DOHH2 (cell line): Measurements from ENCODE around the gene PCSK7.

Experiments
- H3F3A ChIP-seq: fragments of 200-600 bp; sonication (generic), shearing (Covaris generic); 2 replicates; pipeline ENCODE4 v1.6.0; 2016; ENCODE audit warnings: antibody characterized with exemption, mild to moderate bottlenecking; ENCODE audit not compliant: control insufficient read depth, insufficient read depth
- H3K27ac ChIP-seq: fragments of 200-600 bp; sonication (generic); 2 replicates; pipeline ENCODE4 v1.5.1; 2014; ENCODE audit warnings: low read depth, mild to moderate bottlenecking, low read length, moderate library complexity
- H3K27me3 ChIP-seq: fragments of 200-600 bp; sonication (generic); 2 replicates; pipeline ENCODE4 v1.6.1; 2014; ENCODE audit warnings: mild to moderate bottlenecking, low read length, mixed read lengths; ENCODE audit not compliant: control insufficient read depth
- H3K36me3 ChIP-seq: fragments of 200-600 bp; sonication (generic); 2 replicates; pipeline ENCODE4 v1.6.1; 2014; ENCODE audit warnings: mild to moderate bottlenecking, low read length, moderate library complexity, mixed read lengths; ENCODE audit not compliant: control insufficient read depth
- H3K4me1 ChIP-seq: fragments of 200-600 bp; sonication (generic); 2 replicates; pipeline ENCODE4 v1.6.1; 2014; ENCODE audit warnings: mild to moderate bottlenecking, low read length, mixed read lengths; ENCODE audit not compliant: control insufficient read depth
- H3K4me2 ChIP-seq: fragments of 200-600 bp; sonication (generic); 2 replicates; pipeline ENCODE4 v1.6.0; 2014; ENCODE audit warnings: mild to moderate bottlenecking, low read length, moderate library complexity
- H3K4me3 ChIP-seq: fragments of 200-600 bp; sonication (generic); 2 replicates; pipeline ENCODE4 v1.5.1; 2014; ENCODE audit warnings: mild to moderate bottlenecking, low read length, mixed read lengths
- H3K79me2 ChIP-seq: fragments of 200-600 bp; sonication (generic); 2 replicates; pipeline ENCODE4 v1.6.1; 2014; ENCODE audit warnings: mild to moderate bottlenecking, low read length, mixed read lengths; ENCODE audit not compliant: control insufficient read depth
- H3K9me2 ChIP-seq: fragments of 200-600 bp; sonication (generic); replicated peaks from 2 replicates; pipeline ENCODE4 v1.6.1; 2014; ENCODE audit warnings: mild to moderate bottlenecking, low read length, mixed read lengths; ENCODE audit not compliant: control insufficient read depth
- H3K9me3 ChIP-seq: fragments of 200-600 bp; sonication (generic); 2 replicates; pipeline ENCODE4 v1.6.1; 2014; ENCODE audit warnings: antibody characterized with exemption, low read length, mixed read lengths; ENCODE audit not compliant: control insufficient read depth, insufficient read depth
- H4K20me1 ChIP-seq: fragments of 200-600 bp; sonication (generic); 2 replicates; pipeline ENCODE4 v1.6.0; 2014; ENCODE audit warnings: low read depth, mild to moderate bottlenecking, antibody characterized with exemption, low read length, moderate library complexity; ENCODE audit not compliant: control insufficient read depth, insufficient read depth
- CTCF ChIP-seq: fragments of 200-600 bp; sonication (generic); IDR thresholded peaks from one replicate; pipeline ENCODE4 v1.5.1; 2014; ENCODE audit warnings: antibody characterized with exemption, mild to moderate bottlenecking, low read depth, low read length; ENCODE audit not compliant: poor library complexity, severe bottlenecking
- EZH2phosphoT487 ChIP-seq: fragments of 200-600 bp; sonication (generic); IDR thresholded peaks from 2 replicates; pipeline ENCODE4 v1.6.1; 2017; ENCODE audit warnings: borderline replicate concordance, mild to moderate bottlenecking, antibody characterized with exemption, low read length, moderate library complexity, mixed read lengths

PCSK7 gene

DNA sequence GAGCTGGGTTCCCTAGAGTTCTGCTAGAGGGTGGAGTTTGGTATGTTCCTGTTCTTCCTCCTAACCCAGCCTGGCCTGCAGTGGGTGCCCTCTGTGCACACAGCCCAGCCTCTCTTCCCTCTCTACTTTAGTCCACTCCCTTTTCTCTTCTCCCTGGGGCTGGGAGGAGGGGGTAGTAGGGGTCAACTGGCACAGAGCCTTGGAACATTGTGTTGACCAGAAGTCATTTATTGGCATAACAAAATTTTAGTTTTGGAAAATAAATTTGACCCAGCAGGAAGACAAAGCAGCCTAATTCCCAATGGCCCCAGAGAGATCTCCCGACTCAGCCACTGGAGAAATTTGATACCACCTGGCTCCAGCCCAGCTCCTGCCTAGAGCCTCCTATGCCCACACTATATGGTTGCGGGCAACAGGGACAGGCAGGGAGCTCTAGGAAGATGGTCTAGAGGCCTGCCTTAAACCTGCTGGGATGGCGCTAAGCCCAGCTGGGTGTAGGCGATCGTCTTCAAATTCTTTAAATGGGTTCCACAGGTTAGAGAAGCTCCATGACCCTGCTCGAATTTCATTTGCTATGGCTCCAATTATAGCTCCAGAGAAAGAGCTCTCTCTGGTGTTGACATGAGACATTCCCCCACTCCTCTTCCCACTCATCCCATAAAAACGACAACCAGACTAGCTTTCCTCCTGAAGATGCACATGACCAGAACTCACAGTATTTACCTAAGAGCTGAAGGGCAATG, 9.9 kb downstream of the PCSK7 start:
- H3K4me2 ChIP-seq = no peak overlapping the region

DNA sequence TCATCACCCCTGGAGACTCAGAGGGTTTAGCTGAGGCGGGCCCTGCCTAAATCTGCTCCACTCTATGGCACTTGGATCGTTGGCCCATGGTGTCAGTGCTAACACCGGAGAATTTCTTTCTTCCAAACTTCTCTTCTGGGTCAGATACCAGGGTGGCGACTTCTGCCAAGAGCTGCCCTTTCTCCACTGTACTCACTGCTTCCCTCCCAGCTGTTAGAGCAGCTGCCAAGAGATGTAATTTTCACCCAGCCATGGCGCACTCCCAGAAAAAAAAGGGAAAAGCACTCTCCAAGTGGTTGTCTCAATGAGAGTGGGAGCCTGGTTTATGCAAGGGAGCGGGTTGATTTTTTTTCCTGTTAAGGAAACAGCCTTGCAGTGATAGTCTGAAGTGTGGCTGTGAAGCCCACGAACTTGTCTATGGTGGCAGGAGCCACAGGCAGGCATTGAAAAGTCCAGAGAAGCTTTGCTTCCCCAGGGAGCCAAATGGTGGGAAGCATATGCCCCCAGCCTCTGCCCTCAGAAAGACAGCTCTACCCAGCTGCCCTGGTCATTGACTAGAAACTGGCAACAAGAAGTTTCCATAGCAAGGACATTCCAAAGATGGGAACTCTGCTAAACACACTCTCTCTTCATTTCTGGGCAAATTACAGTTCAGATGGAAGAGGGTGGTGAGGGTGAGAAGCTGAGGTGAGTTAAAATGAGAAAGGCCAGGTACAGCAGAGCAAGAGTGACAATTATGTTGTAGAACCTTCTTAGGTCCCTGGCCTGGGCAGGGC, 10.7 kb downstream of the PCSK7 start:
- TF ChIP-seq CTCF = no peak
- no peak for TF ChIP-seq EZH2phosphoT487
- Histone ChIP-seq H3K4me1 (no peaks in the 10 kb centered on the region), H3K27ac (no peak overlapping the region), H3K36me3 (peaks cover 69% of the 10 kb centered on the region), H3F3A (no peaks in the 10 kb centered on the region), H3K4me3 (no peak overlapping the region), H3K9me2 (no peaks in the 10 kb centered on the region), H3K79me2 (no peaks in the 10 kb centered on the region), H3K4me2 (no peak overlapping the region), H3K27me3 (no peaks in the 10 kb centered on the region), H4K20me1 (no peaks in the 10 kb centered on the region), H3K9me3 (no peaks in the 10 kb centered on the region)

More for the DNA sequence above, 9.9 kb downstream of the PCSK7 start:
- Histone ChIP-seq H4K20me1 (no peaks in the 10 kb centered on the region), H3K36me3 (peaks cover 72% of the 10 kb centered on the region), H3K79me2 (no peaks in the 10 kb centered on the region), H3F3A (no peaks in the 10 kb centered on the region), H3K9me2 (no peaks in the 10 kb centered on the region), H3K27me3 (no peaks in the 10 kb centered on the region), H3K4me1 (no peaks in the 10 kb centered on the region), H3K9me3 (no peaks in the 10 kb centered on the region), H3K27ac (no peak overlapping the region), H3K4me3 (no peak overlapping the region)
- TF ChIP-seq EZH2phosphoT487 = no peak
- no peak for TF ChIP-seq CTCF

GRCh38 chr11:117220568-117220967, 11.3 kb downstream of the PCSK7 start:
- no peaks in the 10 kb centered on the region for H3K4me1 ChIP-seq
- H3K36me3 ChIP-seq = peaks cover 70% of the 10 kb centered on the region
- TF ChIP-seq EZH2phosphoT487 = no peak
- TF ChIP-seq CTCF = no peak
- no peaks in the 10 kb centered on the region for H3F3A ChIP-seq
- H3K4me2 ChIP-seq = no peak overlapping the region
- H3K27ac ChIP-seq = no peak overlapping the region
- no peaks in the 10 kb centered on the region for H3K9me3 ChIP-seq
- H4K20me1 ChIP-seq = no peaks in the 10 kb centered on the region
- no peaks in the 10 kb centered on the region for H3K79me2 ChIP-seq
- H3K27me3 ChIP-seq = no peaks in the 10 kb centered on the region
- H3K9me2 ChIP-seq = no peaks in the 10 kb centered on the region
- H3K4me3 ChIP-seq = no peak overlapping the region
